Endothelial cell of umbilical vein (primary cell): Measurements from ENCODE around the gene ZNF438. TPM values are rescaled to one million over a fixed set of nuclear protein-coding genes. Genes with fewer than 3 reads are reported as not detected.

Source experiments
- BruUV-seq: library from RNA; stranded (reverse); fragments of 400-500 nt; replicated peaks from 2 replicates; lab custom pipeline; 2021; lab: Mats Ljungman, UMichigan
- CTCF ChIA-PET: fragments of 300-600, 350-600 bp; sonication (Branson Sonifier 250); formaldehyde crosslinking; loops from one replicate; lab custom pipeline; 2021; ENCODE audit warnings: antibody characterized with exemption, inconsistent platforms; lab: Charles Lee
- POLR2A ChIA-PET: fragments of 300-600, 350-600 bp; sonication (Branson Sonifier 250); formaldehyde crosslinking; loops from one replicate; lab custom pipeline; 2021; ENCODE audit warnings: antibody characterized with exemption, inconsistent platforms; lab: Charles Lee
- DNase-seq: peaks from one replicate; pipeline ENCODE4 v3.0.0-alpha.2; 2011; ENCODE audit warnings: low read depth, low spot score
- FAIRE-seq: peaks from 2 replicates; lab custom pipeline; 2011; peaks lifted over from hg19 to GRCh38; lab: Jason Lieb, UNC
- H2AFZ ChIP-seq: 2 replicates; pipeline ENCODE4 v1.6.0; 2012; ENCODE audit warnings: low read depth, low read length, control low read depth, inconsistent platforms
- H3K27ac ChIP-seq: 2 replicates; pipeline ENCODE4 v1.5.1; 2011; ENCODE audit warnings: low read depth, mild to moderate bottlenecking, control low read depth, low read length, moderate library complexity; ENCODE audit not compliant: insufficient read depth
- H3K27me3 ChIP-seq, 2 experiments: 2 replicates each; pipeline versions ENCODE4 v1.6.0 to v1.6.1; 2011; ENCODE audit warnings: low read length in 2 of 2, mixed read lengths in 1 of 2; ENCODE audit not compliant: control insufficient read depth in 2 of 2, insufficient read depth in 2 of 2
- H3K36me3 ChIP-seq, 2 experiments: 2 replicates in 1 of 2; 3 replicates in 1 of 2; pipeline ENCODE4 v1.5.1; 2011; ENCODE audit warnings: low read length in 2 of 2, mild to moderate bottlenecking in 1 of 2, moderate library complexity in 1 of 2; ENCODE audit not compliant: control insufficient read depth in 2 of 2, insufficient read depth in 2 of 2; ENCODE audit errors: extremely low read depth in 1 of 2
- H3K4me1 ChIP-seq: 3 replicates; pipeline ENCODE4 v1.5.1; 2011; ENCODE audit warnings: mild to moderate bottlenecking, low read length; ENCODE audit not compliant: control insufficient read depth, insufficient read depth; ENCODE audit errors: extremely low read depth
- H3K4me2 ChIP-seq: 2 replicates; pipeline ENCODE4 v1.6.1; 2011; ENCODE audit warnings: low read length, control low read depth, mixed read lengths; ENCODE audit not compliant: insufficient read depth
- H3K4me3 ChIP-seq, 3 experiments: fragments of 200-600 bp in 1 of 3; sonication (generic), shearing (Covaris generic) in 1 of 3; replicated peaks in 1 of 3; 2 replicates each; pipeline ENCODE4 v1.5.1; 2011 to 2016; ENCODE audit warnings: control low read depth in 3 of 3, low read length in 3 of 3, mild to moderate bottlenecking in 2 of 3, inconsistent platforms in 1 of 3, low read depth in 1 of 3, moderate library complexity in 1 of 3; ENCODE audit not compliant: insufficient read depth in 1 of 3
- H3K79me2 ChIP-seq: 2 replicates; pipeline ENCODE4 v1.6.0; 2012; ENCODE audit warnings: low read length, inconsistent platforms; ENCODE audit not compliant: control insufficient read depth, insufficient read depth
- H3K9ac ChIP-seq: replicated peaks from 2 replicates; pipeline ENCODE3; 2011; ENCODE audit warnings: low read length, control low read depth; ENCODE audit not compliant: insufficient read depth; ENCODE audit errors: extremely low read depth
- H3K9me1 ChIP-seq: replicated peaks from 3 replicates; pipeline ENCODE4 v1.6.0; 2011; ENCODE audit warnings: mild to moderate bottlenecking, low read length; ENCODE audit not compliant: control insufficient read depth, insufficient read depth; ENCODE audit errors: extremely low read depth
- H3K9me3 ChIP-seq: replicated peaks from 2 replicates; pipeline ENCODE4 v1.5.1; 2012; ENCODE audit warnings: low read length, inconsistent platforms; ENCODE audit not compliant: control insufficient read depth, insufficient read depth
- H4K20me1 ChIP-seq: replicated peaks from 2 replicates; pipeline ENCODE3; 2011; ENCODE audit warnings: mild to moderate bottlenecking, low read length; ENCODE audit not compliant: control insufficient read depth, insufficient read depth; ENCODE audit errors: extremely low read depth
- EZH2 ChIP-seq: IDR thresholded peaks from 2 replicates; pipeline ENCODE4 v1.6.1; 2012; ENCODE audit warnings: borderline replicate concordance, low read depth, mild to moderate bottlenecking, moderate library complexity, low read length, inconsistent platforms; ENCODE audit not compliant: severe bottlenecking
- FOS ChIP-seq: IDR thresholded peaks from 2 replicates; pipeline ENCODE4 v1.6.1; 2011; ENCODE audit warnings: mild to moderate bottlenecking, low read length, moderate library complexity, borderline replicate concordance; ENCODE audit not compliant: insufficient read depth
- GATA2 ChIP-seq: IDR thresholded peaks from 2 replicates; pipeline ENCODE4 v1.7.0; 2011; ENCODE audit warnings: low read depth, mild to moderate bottlenecking, moderate library complexity, mixed read lengths, low read length; ENCODE audit not compliant: insufficient read length, insufficient read depth
- JUN ChIP-seq: IDR thresholded peaks from 2 replicates; pipeline ENCODE4 v1.6.1; 2011; ENCODE audit warnings: borderline replicate concordance, low read depth; ENCODE audit not compliant: insufficient read length, insufficient read depth
- MAX ChIP-seq: IDR thresholded peaks from 2 replicates; pipeline ENCODE4 v1.6.1; 2011; ENCODE audit not compliant: insufficient read depth, insufficient read length
- MYC ChIP-seq: IDR thresholded peaks from one replicate; pipeline ENCODE4 v1.6.1; 2011; ENCODE audit warnings: mild to moderate bottlenecking, low read depth, low read length
- POLR2A ChIP-seq: IDR thresholded peaks from 2 replicates; pipeline ENCODE4 v1.6.1; 2012; ENCODE audit warnings: low read depth, mild to moderate bottlenecking, control low read depth, low read length
- POLR2AphosphoS5 ChIP-seq: IDR thresholded peaks from 2 replicates; pipeline ENCODE4 v1.6.1; 2012; ENCODE audit warnings: low read depth, mild to moderate bottlenecking, control low read depth, low read length, moderate library complexity; ENCODE audit not compliant: insufficient read depth
- dilution Hi-C: fragments of 300-500 bp; cut with MboI; formaldehyde crosslinking; loops from one replicate; pipeline ENCODE4 v1.15.0; 2019; ENCODE audit warnings: low sequenced_read_pairs; ENCODE audit not compliant: extremely low pct_ligation_motif_present
- intact Hi-C: fragments of 100-400 bp; cut with micrococcal nuclease; formaldehyde crosslinking; loops from one replicate; pipeline ENCODE4 v1.10.0; 2022
- polyA plus RNA-seq, 4 experiments: library from polyadenylated mRNA; depleted of rRNA in 3 of 4; stranded (reverse) in 3 of 4; unstranded in 1 of 4; fragments of >200 nt; gene quantifications; 2 replicates each; pipeline versions ENCODE4 v1.2.1 to v1.2.3, GENCODE V29; 2011 to 2012; ENCODE audit warnings: missing spikeins in 1 of 4
- total RNA-seq: library from RNA; stranded (reverse); gene quantifications from 2 replicates; pipeline ENCODE4 v1.2.3, GENCODE V29; 2021

The ZNF438 gene
- total and polyA plus RNA-seq, 2 donors (not counting 3 experiments of a cell fraction or from before 2014, with no cell fraction given): 7.2 to 15.1 TPM

GRCh38 chr10:30992681-30993080 lies 39.0 kb downstream of the ZNF438 start:
- Histone ChIP-seq H3K27ac (no peak overlapping the region), H3K36me3 (peaks cover 0 to 2% of the 10 kb centered on the region in 2 experiments), H3K4me1 (peaks cover 25% of the 10 kb centered on the region), H4K20me1 (no peaks in the 10 kb centered on the region), H3K4me2 (no peak overlapping the region), H3K9me1 (no peaks in the 10 kb centered on the region), H2AFZ (no peak overlapping the region), H3K27me3 (no peaks in the 10 kb centered on the region), H3K4me3 (no peak overlapping the region), H3K79me2 (peaks cover 35% of the 10 kb centered on the region), H3K9ac (no peak overlapping the region), H3K9me3 (no peaks in the 10 kb centered on the region)
- DNase-seq (no peak), FAIRE-seq (no peak)
- TF ChIP-seq JUN: no peak
- TF ChIP-seq MAX: no peak
- TF ChIP-seq GATA2: no peak
- no peak for TF ChIP-seq EZH2
- TF ChIP-seq FOS: no peak
- TF ChIP-seq POLR2A: no peak
- POLR2A ChIA-PET: no interaction called here
- dilution Hi-C loops (no loop called here), intact Hi-C loops (no loop called here)
- CTCF ChIA-PET: no interaction called here
- BruUV-seq: no TSS peak

GRCh38 chr10:30991647-30992011 lies 40.0 kb downstream of the ZNF438 start:
- Histone ChIP-seq H2AFZ (no peak overlapping the region), H3K9me1 (no peaks in the 10 kb centered on the region), H3K9ac (no peak overlapping the region), H3K4me3 (no peak overlapping the region), H3K9me3 (no peaks in the 10 kb centered on the region), H3K4me2 (no peak overlapping the region), H3K79me2 (peaks cover 26% of the 10 kb centered on the region), H3K27ac (no peak overlapping the region), H3K27me3 (no peaks in the 10 kb centered on the region), H4K20me1 (no peaks in the 10 kb centered on the region), H3K4me1 (peaks cover 21% of the 10 kb centered on the region), H3K36me3 (peaks cover 0 to 2% of the 10 kb centered on the region in 2 experiments)
- ChIA-PET POLR2A (no interaction called here), CTCF (interaction anchor here (0.7 kb wide), 1 partner anchor 16 kb away, joined by 3 read pairs; no protein-coding TSS in a partner anchor)
- TF ChIP-seq MAX: no peak
- TF ChIP-seq POLR2AphosphoS5: no peak
- no peak for TF ChIP-seq POLR2A
- TF ChIP-seq MYC: no peak
- TF ChIP-seq EZH2: no peak
- no peak for FAIRE-seq
- no TSS peak for BruUV-seq
- intact Hi-C loops: no loop called here
- dilution Hi-C loops: no loop called here
- no peak for DNase-seq
